NOMO-1 (cell line): Measurements from ENCODE around the gene FOXC2.

Experiments
- DNase-seq, 2 experiments: peaks; one replicate each; lab custom pipeline; 2025; ENCODE audit not compliant: unreplicated experiment in 2 of 2; lab: John Stamatoyannopoulos, UW

FOXC2 gene

GRCh38 chr16:86532526-86532815 lies 34.2 kb upstream of the FOXC2 start:
- no peak for DNase-seq

GRCh38 chr16:86533076-86533475 lies 33.6 kb upstream of the FOXC2 start:
- no peak for DNase-seq

GRCh38 chr16:86533767-86534351 lies 32.8 kb upstream of the FOXC2 start:
- no peak for DNase-seq

- DNase-seq: no peak
Measured at GRCh38 chr16:86534779-86535615, 31.6 kb upstream of the FOXC2 start.

- no peak for DNase-seq
Measured at GRCh38 chr16:86536621-86537020, 30.0 kb upstream of the FOXC2 start.

GRCh38 chr16:86537486-86537885 lies 29.1 kb upstream of the FOXC2 start:
- DNase-seq: no peak

GRCh38 chr16:86538196-86538780 lies 28.3 kb upstream of the FOXC2 start:
- DNase-seq: no peak

GRCh38 chr16:86540894-86541293 lies 25.7 kb upstream of the FOXC2 start:
- no peak for DNase-seq

- no peak for DNase-seq
Measured at GRCh38 chr16:86541560-86541959, 25.1 kb upstream of the FOXC2 start.

GRCh38 chr16:86542756-86543750 lies 23.6 kb upstream of the FOXC2 start:
- DNase-seq: no peak

GRCh38 chr16:86545481-86545880 lies 21.1 kb upstream of the FOXC2 start:
- DNase-seq: no peak

- no peak for DNase-seq
Measured at GRCh38 chr16:86545954-86546637, 20.5 kb upstream of the FOXC2 start.

- DNase-seq: no peak
Measured at GRCh38 chr16:86546638-86547013, 20.0 kb upstream of the FOXC2 start.

GRCh38 chr16:86547286-86547685 lies 19.3 kb upstream of the FOXC2 start:
- no peak for DNase-seq

- DNase-seq: no peak
Measured at GRCh38 chr16:86549076-86549892, 17.3 kb upstream of the FOXC2 start.

GRCh38 chr16:86549893-86550190 lies 16.8 kb upstream of the FOXC2 start:
- no peak for DNase-seq

GRCh38 chr16:86550281-86550680 lies 16.3 kb upstream of the FOXC2 start:
- DNase-seq: no peak

- no peak for DNase-seq
Measured at GRCh38 chr16:86553356-86553755, 13.3 kb upstream of the FOXC2 start.

GRCh38 chr16:86554599-86554916 lies 12.1 kb upstream of the FOXC2 start:
- DNase-seq: no peak
